Caco-2 (cell line): ENCODE data around the gene CECR2. TPM values are rescaled to one million over a fixed set of nuclear protein-coding genes. Genes with fewer than 3 reads are reported as not detected.

Experiments used
- BruUV-seq: library from RNA; stranded (reverse); fragments of 400-500 nt; replicated peaks from 2 replicates; lab custom pipeline; 2021; lab: Mats Ljungman, UMichigan
- CTCF ChIA-PET: fragments of 300-600 bp; sonication (Branson Sonifier 250); formaldehyde crosslinking; loops from one replicate; lab custom pipeline; 2022; ENCODE audit warnings: antibody characterized with exemption; lab: Charles Lee
- POLR2A ChIA-PET: fragments of 300-600 bp; sonication (Branson Sonifier 250); formaldehyde crosslinking; loops from one replicate; lab custom pipeline; 2022; ENCODE audit warnings: antibody characterized with exemption; lab: Charles Lee
- DNase-seq, 2 experiments: peaks; one replicate each; pipeline versions ENCODE4 v3.0.0 to v3.0.0-alpha.2; 2020 to 2022
- H3K27me3 ChIP-seq: replicated peaks from 2 replicates; pipeline ENCODE4 v1.6.0; 2011; ENCODE audit warnings: low read length; ENCODE audit not compliant: control insufficient read depth, insufficient read depth
- H3K36me3 ChIP-seq: 2 replicates; pipeline ENCODE4 v1.5.1; 2011; ENCODE audit warnings: low read length; ENCODE audit not compliant: control insufficient read depth, insufficient read depth
- H3K4me1 ChIP-seq: fragments of 250-450 bp; sonication (Bioruptor Pico); 2 replicates; pipeline ENCODE4 v1.5.1; 2020; ENCODE audit warnings: mild to moderate bottlenecking
- H3K4me3 ChIP-seq: 2 replicates; pipeline ENCODE4 v1.5.1; 2011; ENCODE audit warnings: low read depth, mild to moderate bottlenecking, control low read depth, low read length
- H3K9me3 ChIP-seq: fragments of 250-450 bp; sonication (Bioruptor Pico); 2 replicates; pipeline ENCODE4 v1.5.1; 2020; ENCODE audit warnings: mild to moderate bottlenecking, moderate library complexity
- H3K27ac Mint-ChIP-seq: one replicate; pipeline ENCODE4 v1.8.0; 2022; ENCODE audit warnings: mixed read lengths; ENCODE audit not compliant: unreplicated experiment
- H3K27me3 Mint-ChIP-seq: one replicate; pipeline ENCODE4 v1.8.0; 2022; ENCODE audit warnings: mixed read lengths; ENCODE audit not compliant: insufficient read depth, unreplicated experiment
- H3K36me3 Mint-ChIP-seq: one replicate; pipeline ENCODE4 v1.8.0; 2022; ENCODE audit warnings: mild to moderate bottlenecking, mixed read lengths; ENCODE audit not compliant: insufficient read depth, unreplicated experiment
- H3K4me1 Mint-ChIP-seq: one replicate; pipeline ENCODE4 v1.8.0; 2022; ENCODE audit warnings: low read depth, mixed read lengths; ENCODE audit not compliant: unreplicated experiment
- H3K4me3 Mint-ChIP-seq: one replicate; pipeline ENCODE4 v1.8.0; 2022; ENCODE audit warnings: mild to moderate bottlenecking, moderate library complexity, mixed read lengths; ENCODE audit not compliant: unreplicated experiment
- H3K9me3 Mint-ChIP-seq: one replicate; pipeline ENCODE4 v1.8.0; 2022; ENCODE audit warnings: mixed read lengths; ENCODE audit not compliant: unreplicated experiment
- intact Hi-C: fragments of 100-400 bp; cut with micrococcal nuclease; formaldehyde crosslinking; loops from one replicate; pipeline ENCODE4 v1.10.0; 2022; ENCODE audit not compliant: unreplicated experiment
- total RNA-seq: library from RNA; stranded (reverse); gene quantifications from 2 replicates; pipeline ENCODE4 v1.2.3, GENCODE V29; 2022
- TF ChIP-seq, protein P1 (sequence below), 2 experiments: fragments of 200-600 bp in 1 of 2; IDR thresholded peaks; 1 replicate in 1 of 2; 2 replicates in 1 of 2; pipeline versions ENCODE4 v1.5.1 to v1.8.0; 2011 to 2022; ENCODE audit warnings: antibody characterized with exemption in 1 of 2, control low read depth in 1 of 2, inconsistent platforms in 1 of 2, low read depth in 1 of 2, low read length in 1 of 2, mild to moderate bottlenecking in 1 of 2, moderate library complexity in 1 of 2; ENCODE audit not compliant: insufficient read depth in 1 of 2, severe bottlenecking in 1 of 2, unreplicated experiment in 1 of 2

Gene CECR2
- total RNA-seq, 1 experiment from 2014 or later: 1.1 TPM

- TF ChIP-seq, protein P1, sequence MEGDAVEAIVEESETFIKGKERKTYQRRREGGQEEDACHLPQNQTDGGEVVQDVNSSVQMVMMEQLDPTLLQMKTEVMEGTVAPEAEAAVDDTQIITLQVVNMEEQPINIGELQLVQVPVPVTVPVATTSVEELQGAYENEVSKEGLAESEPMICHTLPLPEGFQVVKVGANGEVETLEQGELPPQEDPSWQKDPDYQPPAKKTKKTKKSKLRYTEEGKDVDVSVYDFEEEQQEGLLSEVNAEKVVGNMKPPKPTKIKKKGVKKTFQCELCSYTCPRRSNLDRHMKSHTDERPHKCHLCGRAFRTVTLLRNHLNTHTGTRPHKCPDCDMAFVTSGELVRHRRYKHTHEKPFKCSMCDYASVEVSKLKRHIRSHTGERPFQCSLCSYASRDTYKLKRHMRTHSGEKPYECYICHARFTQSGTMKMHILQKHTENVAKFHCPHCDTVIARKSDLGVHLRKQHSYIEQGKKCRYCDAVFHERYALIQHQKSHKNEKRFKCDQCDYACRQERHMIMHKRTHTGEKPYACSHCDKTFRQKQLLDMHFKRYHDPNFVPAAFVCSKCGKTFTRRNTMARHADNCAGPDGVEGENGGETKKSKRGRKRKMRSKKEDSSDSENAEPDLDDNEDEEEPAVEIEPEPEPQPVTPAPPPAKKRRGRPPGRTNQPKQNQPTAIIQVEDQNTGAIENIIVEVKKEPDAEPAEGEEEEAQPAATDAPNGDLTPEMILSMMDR (IDR thresholded peaks at IDR 0.05; ENCODE audit: insufficient read depth in 1 of 2, low read depth in 1 of 2, low read length in 1 of 2, severe bottlenecking in 1 of 2, unreplicated experiment in 1 of 2): no peak
- H3K9me3 Mint-ChIP-seq: no peaks in the 10 kb centered on the region
- Histone ChIP-seq H3K4me1 (no peaks in the 10 kb centered on the region), H3K4me3 (no peak overlapping the region), H3K36me3 (no peaks in the 10 kb centered on the region), H3K9me3 (no peaks in the 10 kb centered on the region), H3K27me3 (no peaks in the 10 kb centered on the region)
- peaks cover 6% of the 10 kb centered on the region for H3K27me3 Mint-ChIP-seq
- intact Hi-C loops: loop anchor here (10.0 kb wide), 1 partner anchor 583 kb away; no protein-coding TSS in a partner anchor
- ChIA-PET CTCF (no interaction called here), POLR2A (no interaction called here)
- BruUV-seq: no TSS peak
- H3K27ac Mint-ChIP-seq: no peak overlapping the region
- DNase-seq: no peak
- no peaks in the 10 kb centered on the region for H3K36me3 Mint-ChIP-seq
- no peaks in the 10 kb centered on the region for H3K4me1 Mint-ChIP-seq
- H3K4me3 Mint-ChIP-seq: no peak overlapping the region
Measured at GRCh38 chr22:17508110-17508509, 138.8 kb downstream of the CECR2 start.

DNA sequence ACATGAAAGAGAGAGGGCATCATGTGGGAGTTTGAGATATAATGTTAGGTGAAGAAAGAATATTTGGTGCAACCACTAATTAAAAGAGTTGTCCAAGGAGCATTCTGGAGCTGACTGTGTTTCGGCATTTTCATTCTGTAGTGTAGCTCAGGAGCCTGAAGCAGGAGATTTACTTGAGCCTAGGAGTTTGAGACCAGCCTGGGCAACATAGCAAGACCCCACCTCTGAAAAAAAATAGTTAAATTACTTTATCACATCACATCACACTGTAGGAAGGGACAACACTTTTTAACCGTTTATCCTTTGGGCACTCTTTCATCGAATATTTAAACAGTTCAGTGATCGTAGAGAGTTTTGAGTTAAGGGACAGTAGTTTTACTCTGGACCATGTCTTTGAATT is 143.7 kb downstream of the CECR2 start:
- Histone ChIP-seq H3K36me3 (no peaks in the 10 kb centered on the region), H3K27me3 (no peaks in the 10 kb centered on the region), H3K9me3 (no peaks in the 10 kb centered on the region), H3K4me1 (no peaks in the 10 kb centered on the region), H3K4me3 (no peak overlapping the region)
- no peak for DNase-seq
- Mint-ChIP-seq H3K36me3 (no peaks in the 10 kb centered on the region), H3K4me3 (no peak overlapping the region), H3K27me3 (peaks cover 11% of the 10 kb centered on the region), H3K9me3 (no peaks in the 10 kb centered on the region), H3K27ac (no peak overlapping the region), H3K4me1 (no peaks in the 10 kb centered on the region)
- TF ChIP-seq, protein P1 (IDR thresholded peaks at IDR 0.05; ENCODE audit: insufficient read depth in 1 of 2, low read depth in 1 of 2, low read length in 1 of 2, severe bottlenecking in 1 of 2, unreplicated experiment in 1 of 2): no peak
- no TSS peak for BruUV-seq
- ChIA-PET POLR2A (no interaction called here), CTCF (no interaction called here)
- intact Hi-C loops: no loop called here

- CTCF ChIA-PET: no interaction called here
Measured at GRCh38 chr22:17513612-17514011, 144.4 kb downstream of the CECR2 start.

More at GRCh38 chr22:17513612-17514011, 144.4 kb downstream of the CECR2 start:
- H3K4me1 ChIP-seq: no peaks in the 10 kb centered on the region
- H3K9me3 ChIP-seq: no peaks in the 10 kb centered on the region
- no peaks in the 10 kb centered on the region for H3K36me3 ChIP-seq
- intact Hi-C loops: no loop called here
- peaks cover 11% of the 10 kb centered on the region for H3K27me3 Mint-ChIP-seq
- no peaks in the 10 kb centered on the region for H3K36me3 Mint-ChIP-seq
- no peaks in the 10 kb centered on the region for H3K4me1 Mint-ChIP-seq
- H3K4me3 Mint-ChIP-seq: no peak overlapping the region
- H3K4me3 ChIP-seq: no peak overlapping the region
- TF ChIP-seq, protein P1 (IDR thresholded peaks at IDR 0.05; ENCODE audit: insufficient read depth in 1 of 2, low read depth in 1 of 2, low read length in 1 of 2, severe bottlenecking in 1 of 2, unreplicated experiment in 1 of 2): no peak
- no peak overlapping the region for H3K27ac Mint-ChIP-seq
- no TSS peak for BruUV-seq
- POLR2A ChIA-PET: no interaction called here
- no peak for DNase-seq
- no peaks in the 10 kb centered on the region for H3K27me3 ChIP-seq
- no peaks in the 10 kb centered on the region for H3K9me3 Mint-ChIP-seq
